Fibroblast of lung (primary cell): Measurements from ENCODE around the gene XIRP2. TPM values are rescaled to one million over a fixed set of nuclear protein-coding genes. Genes with fewer than 3 reads are reported as not detected.

Experiments
- DNase-seq, 2 donors: peaks; one replicate each; pipeline versions ENCODE4 v3.0.0 to v3.0.0-alpha.2; 2010; ENCODE audit warnings: low read depth in 2 of 2
- H2AFZ ChIP-seq: 2 replicates; pipeline ENCODE4 v1.5.1; 2012; ENCODE audit warnings: low read length, control low read depth, inconsistent platforms
- H3K27ac ChIP-seq: 2 replicates; pipeline ENCODE4 v1.5.1; 2011; ENCODE audit warnings: low read length, control low read depth; ENCODE audit not compliant: insufficient read depth
- H3K27me3 ChIP-seq: 2 replicates; pipeline ENCODE4 v1.5.1; 2011; ENCODE audit warnings: mild to moderate bottlenecking, low read length; ENCODE audit not compliant: control insufficient read depth, insufficient read depth
- H3K36me3 ChIP-seq: 2 replicates; pipeline ENCODE4 v1.5.1; 2011; ENCODE audit warnings: low read length; ENCODE audit not compliant: control insufficient read depth, insufficient read depth
- H3K4me1 ChIP-seq: 2 replicates; pipeline ENCODE4 v1.5.1; 2011; ENCODE audit warnings: low read length; ENCODE audit not compliant: control insufficient read depth, insufficient read depth; ENCODE audit errors: extremely low read depth
- H3K4me2 ChIP-seq: 2 replicates; pipeline ENCODE4 v1.5.1; 2011; ENCODE audit warnings: low read length, control low read depth; ENCODE audit not compliant: insufficient read depth; ENCODE audit errors: extremely low read depth
- H3K4me3 ChIP-seq, 4 experiments: fragments of 200-600 bp in 1 of 4; sonication (generic) in 1 of 4; replicated peaks in 1 of 4; 2 replicates each; pipeline ENCODE4 v1.5.1; 2011 to 2016; ENCODE audit warnings: low read length in 4 of 4, low read depth in 3 of 4, mild to moderate bottlenecking in 3 of 4, control low read depth in 2 of 4, inconsistent platforms in 1 of 4, mixed read lengths in 1 of 4; ENCODE audit not compliant: insufficient read depth in 1 of 4; ENCODE audit errors: control extremely low read depth in 1 of 4
- H3K79me2 ChIP-seq: 2 replicates; pipeline ENCODE4 v1.5.1; 2012; ENCODE audit warnings: mild to moderate bottlenecking, low read length, inconsistent platforms; ENCODE audit not compliant: control insufficient read depth, insufficient read depth
- H3K9ac ChIP-seq: 2 replicates; pipeline ENCODE4 v1.5.1; 2011; ENCODE audit warnings: mild to moderate bottlenecking, low read length, control low read depth; ENCODE audit not compliant: insufficient read depth
- H3K9me3 ChIP-seq: 2 replicates; pipeline ENCODE4 v1.5.1; 2012; ENCODE audit warnings: low read depth, low read length; ENCODE audit not compliant: control insufficient read depth, insufficient read depth
- H4K20me1 ChIP-seq: 2 replicates; pipeline ENCODE4 v1.5.1; 2011; ENCODE audit warnings: low read length; ENCODE audit not compliant: control insufficient read depth, insufficient read depth; ENCODE audit errors: extremely low read depth
- EZH2 ChIP-seq: IDR thresholded peaks from 2 replicates; pipeline ENCODE4 v1.5.1; 2012; ENCODE audit warnings: low read length, control low read depth, mild to moderate bottlenecking; ENCODE audit errors: missing control alignments
- polyA plus RNA-seq, 2 donors: library from polyadenylated mRNA; depleted of rRNA in 1 of 2; stranded (reverse) in 1 of 2; unstranded in 1 of 2; fragments of >200 nt; gene quantifications; 2 replicates each; pipeline ENCODE4 v1.2.1, GENCODE V29; 2011 to 2012; ENCODE audit warnings: missing spikeins in 1 of 2
- total RNA-seq: library from RNA; depleted of rRNA; stranded (reverse); fragments of >200 nt; gene quantifications from 2 replicates; pipeline ENCODE4 v1.2.1, GENCODE V29; 2014
- TF ChIP-seq, protein P1 (sequence below), 2 donors: IDR thresholded peaks in 1 of 2; conservative IDR thresholded peaks in 1 of 2; 1 replicate in 1 of 2; 2 replicates in 1 of 2; pipeline ENCODE4 v1.5.1; 2011 to 2012; ENCODE audit warnings: low read length in 2 of 2, control low read depth in 1 of 2, inconsistent platforms in 1 of 2, low read depth in 1 of 2, mild to moderate bottlenecking in 1 of 2

The XIRP2 gene
- total and polyA plus RNA-seq, 2 donors (not counting 1 experiment from before 2014, with no cell fraction given) = 1.1 to 2.0 TPM

DNA sequence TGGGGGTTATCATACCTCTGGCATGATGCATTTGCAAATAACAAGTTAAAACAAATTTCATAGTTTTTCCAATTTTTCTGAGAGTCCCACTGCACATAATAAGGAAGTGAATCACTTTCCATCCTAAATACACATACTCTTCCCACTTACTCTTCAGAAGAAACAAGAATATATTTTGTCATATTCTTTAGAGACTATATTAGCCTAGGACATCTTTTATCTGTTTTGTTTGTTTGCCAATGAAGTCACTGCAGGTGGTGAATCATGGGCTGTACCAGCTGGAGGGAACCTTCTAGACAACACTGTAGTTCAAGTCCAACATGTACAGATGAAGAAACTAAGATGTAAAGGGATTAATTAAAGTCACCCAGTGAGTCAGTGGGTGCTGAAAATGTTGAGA lies 116.8 kb downstream of the XIRP2 start:
- no peaks in the 10 kb centered on the region for H3K4me1 ChIP-seq
- H3K36me3 ChIP-seq = no peaks in the 10 kb centered on the region
- TF ChIP-seq, protein P1, sequence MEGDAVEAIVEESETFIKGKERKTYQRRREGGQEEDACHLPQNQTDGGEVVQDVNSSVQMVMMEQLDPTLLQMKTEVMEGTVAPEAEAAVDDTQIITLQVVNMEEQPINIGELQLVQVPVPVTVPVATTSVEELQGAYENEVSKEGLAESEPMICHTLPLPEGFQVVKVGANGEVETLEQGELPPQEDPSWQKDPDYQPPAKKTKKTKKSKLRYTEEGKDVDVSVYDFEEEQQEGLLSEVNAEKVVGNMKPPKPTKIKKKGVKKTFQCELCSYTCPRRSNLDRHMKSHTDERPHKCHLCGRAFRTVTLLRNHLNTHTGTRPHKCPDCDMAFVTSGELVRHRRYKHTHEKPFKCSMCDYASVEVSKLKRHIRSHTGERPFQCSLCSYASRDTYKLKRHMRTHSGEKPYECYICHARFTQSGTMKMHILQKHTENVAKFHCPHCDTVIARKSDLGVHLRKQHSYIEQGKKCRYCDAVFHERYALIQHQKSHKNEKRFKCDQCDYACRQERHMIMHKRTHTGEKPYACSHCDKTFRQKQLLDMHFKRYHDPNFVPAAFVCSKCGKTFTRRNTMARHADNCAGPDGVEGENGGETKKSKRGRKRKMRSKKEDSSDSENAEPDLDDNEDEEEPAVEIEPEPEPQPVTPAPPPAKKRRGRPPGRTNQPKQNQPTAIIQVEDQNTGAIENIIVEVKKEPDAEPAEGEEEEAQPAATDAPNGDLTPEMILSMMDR (conservative IDR thresholded peaks at IDR 0.05 in 1 of 2, IDR thresholded peaks at IDR 0.05 in 1 of 2; ENCODE audit: low read depth in 1 of 2, low read length in 2 of 2) = no peak
- no peak for TF ChIP-seq EZH2
- H2AFZ ChIP-seq = no peak overlapping the region
- DNase-seq = peak in 1 of 2 donors; percentile 3
- no peaks in the 10 kb centered on the region for H3K27me3 ChIP-seq
- no peak overlapping the region for H3K4me3 ChIP-seq
- no peak overlapping the region for H3K27ac ChIP-seq
- H3K9me3 ChIP-seq = no peaks in the 10 kb centered on the region
- no peak overlapping the region for H3K4me2 ChIP-seq
- H4K20me1 ChIP-seq = no peaks in the 10 kb centered on the region
- no peaks in the 10 kb centered on the region for H3K79me2 ChIP-seq
- no peak overlapping the region for H3K9ac ChIP-seq

GRCh38 chr2:167013227-167013626 lies 124.9 kb downstream of the XIRP2 start:
- Histone ChIP-seq H3K4me3 (no peak overlapping the region), H3K9me3 (no peaks in the 10 kb centered on the region), H3K36me3 (no peaks in the 10 kb centered on the region), H3K27me3 (no peaks in the 10 kb centered on the region), H2AFZ (no peak overlapping the region), H3K4me2 (no peak overlapping the region), H3K79me2 (no peaks in the 10 kb centered on the region), H3K4me1 (no peaks in the 10 kb centered on the region), H3K27ac (no peak overlapping the region), H3K9ac (no peak overlapping the region), H4K20me1 (no peaks in the 10 kb centered on the region)
- DNase-seq = peak; percentile 51 to 59
- no peak for TF ChIP-seq EZH2
- TF ChIP-seq, protein P1 (conservative IDR thresholded peaks at IDR 0.05 in 1 of 2, IDR thresholded peaks at IDR 0.05 in 1 of 2; ENCODE audit: low read depth in 1 of 2, low read length in 2 of 2) = no peak

DNA sequence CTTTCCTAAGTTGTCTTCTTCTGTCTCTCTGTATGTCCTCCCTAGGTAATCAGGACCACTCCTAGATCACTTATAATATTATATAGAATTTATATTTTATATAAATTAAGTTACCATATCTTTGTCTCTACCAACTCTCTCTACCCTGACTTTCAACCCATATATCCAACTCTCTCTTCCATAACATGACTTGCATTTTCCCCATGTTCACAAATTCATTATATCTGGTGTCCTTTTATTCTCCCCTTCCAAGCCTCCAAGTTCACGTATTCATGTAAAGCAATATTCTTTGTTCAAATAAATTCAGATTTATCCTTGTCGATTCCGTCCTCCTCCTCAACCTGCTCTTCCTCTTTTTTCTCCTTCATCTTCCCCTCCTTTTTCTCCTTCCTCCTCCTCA lies 127.5 kb downstream of the XIRP2 start:
- Histone ChIP-seq H3K36me3 (no peaks in the 10 kb centered on the region), H2AFZ (no peak overlapping the region), H3K4me2 (no peak overlapping the region), H3K4me3 (no peak overlapping the region), H3K9ac (no peak overlapping the region), H4K20me1 (no peaks in the 10 kb centered on the region), H3K79me2 (no peaks in the 10 kb centered on the region), H3K27ac (no peak overlapping the region), H3K9me3 (no peaks in the 10 kb centered on the region), H3K4me1 (no peaks in the 10 kb centered on the region), H3K27me3 (no peaks in the 10 kb centered on the region)
- DNase-seq = no peak
- TF ChIP-seq EZH2 = no peak
- TF ChIP-seq, protein P1 (conservative IDR thresholded peaks at IDR 0.05 in 1 of 2, IDR thresholded peaks at IDR 0.05 in 1 of 2; ENCODE audit: low read depth in 1 of 2, low read length in 2 of 2) = no peak
